B cell (primary cell): ENCODE data around the gene NUBP1. TPM values are rescaled to one million over a fixed set of nuclear protein-coding genes. Genes with fewer than 3 reads are reported as not detected.

Experiments
- ATAC-seq: fragments of 200-7000 bp; cut with Tn5 transposase; one replicate; pipeline ENCODE4 v1.10.0; 2021; ENCODE audit warnings: low read depth, mild to moderate bottlenecking, moderate number of reproducible peaks, moderate library complexity
- CTCF ChIA-PET: fragments of 350-600 bp; sonication (Branson Sonifier 250); formaldehyde crosslinking; loops from one replicate; lab custom pipeline; 2021; ENCODE audit warnings: antibody characterized with exemption, inconsistent platforms; lab: Charles Lee
- POLR2A ChIA-PET: fragments of 350-600 bp; sonication (Branson Sonifier 250); formaldehyde crosslinking; loops from one replicate; lab custom pipeline; 2021; ENCODE audit warnings: antibody characterized with exemption; lab: Charles Lee
- DNase-seq: peaks from one replicate; pipeline ENCODE4 v3.0.0; 2013
- H2AFZ ChIP-seq: 2 replicates; pipeline ENCODE4 v1.6.1; 2012; ENCODE audit warnings: mild to moderate bottlenecking, low read depth, low read length; ENCODE audit not compliant: insufficient read depth, poor library complexity, severe bottlenecking
- H3K27ac ChIP-seq, 2 donors: 1 replicate in 1 of 2; 2 replicates in 1 of 2; pipeline ENCODE4 v1.5.1; 2012 to 2013; ENCODE audit warnings: low read length in 2 of 2, mild to moderate bottlenecking in 2 of 2, moderate library complexity in 1 of 2
- H3K27me3 ChIP-seq, 4 experiments: fragments of 200-600 bp in 1 of 4; sonication (generic) in 1 of 4; replicated peaks in 1 of 4; 1 replicate in 2 of 4; 2 replicates in 2 of 4; pipeline versions ENCODE4 v1.6.1 to v1.7.0; 2013 to 2016; ENCODE audit warnings: low read length in 3 of 4, mild to moderate bottlenecking in 2 of 4, mixed read lengths in 1 of 4, moderate library complexity in 1 of 4; ENCODE audit not compliant: insufficient read depth in 4 of 4, control insufficient read depth in 3 of 4; ENCODE audit errors: control extremely low read depth in 1 of 4
- H3K36me3 ChIP-seq, 2 experiments: replicated peaks in 1 of 2; 1 replicate in 1 of 2; 2 replicates in 1 of 2; pipeline versions ENCODE4 v1.6.1 to v1.7.1; 2013; ENCODE audit warnings: low read length in 1 of 2; ENCODE audit not compliant: insufficient read depth in 2 of 2, control insufficient read depth in 1 of 2; ENCODE audit errors: control extremely low read depth in 1 of 2, extremely low read depth in 1 of 2
- H3K4me1 ChIP-seq, 2 donors: fragments of 200-600 bp in 1 of 2; sonication (generic) in 1 of 2; 1 replicate in 1 of 2; 2 replicates in 1 of 2; pipeline versions ENCODE4 v1.5.1 to v1.6.1; 2013 to 2017; ENCODE audit warnings: low read length in 2 of 2; ENCODE audit not compliant: control insufficient read depth in 2 of 2, insufficient read depth in 2 of 2
- H3K4me2 ChIP-seq: replicated peaks from 2 replicates; pipeline ENCODE3; 2012; ENCODE audit warnings: mild to moderate bottlenecking, low read depth, low read length; ENCODE audit not compliant: poor library complexity, severe bottlenecking
- H3K4me3 ChIP-seq, 5 experiments: fragments of 200-600 bp in 1 of 5; sonication (generic) in 1 of 5; 1 replicate in 3 of 5; 2 replicates in 2 of 5; pipeline versions ENCODE4 v1.5.1 to v1.7.0; 2011 to 2016; ENCODE audit warnings: low read length in 4 of 5, mild to moderate bottlenecking in 4 of 5, low read depth in 2 of 5, control low read depth in 1 of 5, moderate library complexity in 1 of 5; ENCODE audit not compliant: insufficient read depth in 1 of 5; ENCODE audit errors: control extremely low read depth in 1 of 5, extremely low read depth in 1 of 5
- H3K79me2 ChIP-seq: fragments of 200-600 bp; sonication (generic); one replicate; pipeline ENCODE4 v1.6.0; 2016; ENCODE audit warnings: low read length; ENCODE audit not compliant: control insufficient read depth, insufficient read depth
- H3K9ac ChIP-seq: fragments of 200-600 bp; sonication (generic); 2 replicates; pipeline ENCODE4 v1.6.1; 2017; ENCODE audit warnings: mild to moderate bottlenecking, low read length, moderate library complexity
- H3K9me3 ChIP-seq, 3 donors: one replicate each; pipeline versions ENCODE4 v1.6.1 to v1.7.1; 2013; ENCODE audit warnings: low read length in 2 of 3; ENCODE audit not compliant: control insufficient read depth in 2 of 3, insufficient read depth in 1 of 3; ENCODE audit errors: control extremely low read depth in 1 of 3
- H4K20me1 ChIP-seq: 2 replicates; pipeline ENCODE4 v1.6.0; 2012; ENCODE audit warnings: mild to moderate bottlenecking, low read length; ENCODE audit not compliant: insufficient read depth, control insufficient read depth, poor library complexity, severe bottlenecking
- H3K27ac Mint-ChIP-seq: one replicate; pipeline ENCODE4 v1.8.0; 2021; ENCODE audit warnings: mixed read lengths
- H3K27me3 Mint-ChIP-seq: one replicate; pipeline ENCODE4 v1.8.0; 2021; ENCODE audit warnings: mixed read lengths
- H3K4me1 Mint-ChIP-seq: one replicate; pipeline ENCODE4 v1.8.0; 2021; ENCODE audit warnings: mixed read lengths
- H3K4me3 Mint-ChIP-seq: one replicate; pipeline ENCODE4 v1.8.0; 2021; ENCODE audit warnings: mixed read lengths
- H3K9me3 Mint-ChIP-seq: one replicate; pipeline ENCODE4 v1.8.0; 2022; ENCODE audit warnings: mixed read lengths; ENCODE audit not compliant: insufficient read depth
- EZH2 ChIP-seq: IDR thresholded peaks from 2 replicates; pipeline ENCODE4 v1.6.1; 2012; ENCODE audit warnings: borderline replicate concordance, low read depth, mild to moderate bottlenecking, moderate library complexity, low read length; ENCODE audit not compliant: insufficient read depth, poor library complexity, severe bottlenecking
- WGBS: methylation state at CpG from one replicate; pipeline ENCODE4 v1.1.5; 2013; ENCODE audit warnings: missing lambda C conversion rate; ENCODE audit not compliant: insufficient coverage; 5-methylcytosine and 5-hydroxymethylcytosine counted together
- intact Hi-C: fragments of 100-400 bp; cut with micrococcal nuclease; formaldehyde crosslinking; loops from one replicate; pipeline ENCODE4 v1.10.0; 2022
- polyA plus RNA-seq: library from polyadenylated mRNA; depleted of rRNA; stranded (reverse); fragments of >200 nt; gene quantifications from 2 replicates; pipeline ENCODE4 v1.2.3, GENCODE V29; 2012
- total RNA-seq, 2 donors: library from RNA; stranded (reverse); fragments of 120-200 nt in 1 of 2; gene quantifications; 1 replicate in 1 of 2; 2 replicates in 1 of 2; pipeline versions ENCODE4 v1.2.3 to v1.2.4, GENCODE V29; 2013 to 2022
- TF ChIP-seq, protein P1 (sequence below): fragments of 200-600 bp; IDR thresholded peaks from one replicate; pipeline ENCODE4 v1.8.0; 2022; ENCODE audit warnings: antibody characterized with exemption, mild to moderate bottlenecking

NUBP1 gene
- total and polyA plus RNA-seq, 2 donors (not counting 1 experiment from before 2014, with no cell fraction given) = 47.3 to 67.3 TPM

DNA sequence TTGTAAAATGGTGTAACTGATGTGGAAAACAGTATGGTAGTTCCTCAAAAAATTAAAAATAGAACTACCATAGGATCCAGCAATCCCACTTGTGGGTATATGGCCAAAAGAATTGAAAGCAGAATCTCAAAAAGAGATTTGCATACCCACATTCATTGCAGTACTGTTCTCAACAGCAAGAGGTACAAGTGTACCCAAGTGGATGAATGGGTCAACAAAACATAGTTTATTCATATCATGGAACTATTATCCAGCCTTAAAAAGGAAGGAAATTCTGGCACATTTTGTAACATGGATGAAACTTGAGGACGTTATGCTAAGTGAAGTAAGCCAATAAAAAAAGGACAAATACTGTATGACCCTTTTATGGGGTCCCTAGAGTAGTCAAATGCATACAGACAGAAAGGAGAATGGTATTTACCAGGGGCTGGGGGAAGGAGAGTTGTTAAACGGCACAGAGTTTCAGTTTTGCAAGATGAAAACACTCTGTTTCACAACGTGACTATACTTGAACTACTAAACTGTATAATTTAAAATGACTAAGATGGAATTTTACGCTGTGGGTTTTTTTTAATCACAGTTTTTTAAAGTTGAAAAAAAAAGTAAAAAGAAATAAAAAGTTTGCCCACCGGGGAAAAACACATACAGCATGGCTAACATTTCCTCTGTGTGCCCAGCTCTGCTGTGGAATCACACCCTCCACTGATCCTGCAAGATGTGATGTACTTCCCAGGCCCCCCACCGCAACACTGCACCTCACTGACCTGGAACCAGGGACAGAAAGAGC lies 68.9 kb downstream of the NUBP1 start:
- ChIA-PET POLR2A (no interaction called here), CTCF (no interaction called here)
- no peak overlapping the region for H3K4me3 ChIP-seq
- DNase-seq (no peak), ATAC-seq (peak; percentile 53)
- Mint-ChIP-seq H3K4me1 (peaks cover 58% of the 10 kb centered on the region), H3K4me3 (peak overlapping the region; percentile 66), H3K27ac (peak overlapping the region; percentile 59), H3K27me3 (peaks cover under 1% of the 10 kb centered on the region), H3K9me3 (no peaks in the 10 kb centered on the region)
- peaks cover 12 to 32% of the 10 kb centered on the region in 2 donors for H3K4me1 ChIP-seq
- H3K9ac ChIP-seq = no peak overlapping the region
- peak overlapping the region; percentile 14 for H3K4me2 ChIP-seq
- H3K27me3 ChIP-seq = no peaks in the 10 kb centered on the region
- intact Hi-C loops = loop anchor here (2.0 kb wide), 1 partner anchor 54 kb away; no protein-coding TSS in a partner anchor
- TF ChIP-seq, protein P1, sequence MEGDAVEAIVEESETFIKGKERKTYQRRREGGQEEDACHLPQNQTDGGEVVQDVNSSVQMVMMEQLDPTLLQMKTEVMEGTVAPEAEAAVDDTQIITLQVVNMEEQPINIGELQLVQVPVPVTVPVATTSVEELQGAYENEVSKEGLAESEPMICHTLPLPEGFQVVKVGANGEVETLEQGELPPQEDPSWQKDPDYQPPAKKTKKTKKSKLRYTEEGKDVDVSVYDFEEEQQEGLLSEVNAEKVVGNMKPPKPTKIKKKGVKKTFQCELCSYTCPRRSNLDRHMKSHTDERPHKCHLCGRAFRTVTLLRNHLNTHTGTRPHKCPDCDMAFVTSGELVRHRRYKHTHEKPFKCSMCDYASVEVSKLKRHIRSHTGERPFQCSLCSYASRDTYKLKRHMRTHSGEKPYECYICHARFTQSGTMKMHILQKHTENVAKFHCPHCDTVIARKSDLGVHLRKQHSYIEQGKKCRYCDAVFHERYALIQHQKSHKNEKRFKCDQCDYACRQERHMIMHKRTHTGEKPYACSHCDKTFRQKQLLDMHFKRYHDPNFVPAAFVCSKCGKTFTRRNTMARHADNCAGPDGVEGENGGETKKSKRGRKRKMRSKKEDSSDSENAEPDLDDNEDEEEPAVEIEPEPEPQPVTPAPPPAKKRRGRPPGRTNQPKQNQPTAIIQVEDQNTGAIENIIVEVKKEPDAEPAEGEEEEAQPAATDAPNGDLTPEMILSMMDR = no peak
- TF ChIP-seq EZH2 = no peak
- no peak overlapping the region for H3K27ac ChIP-seq
- no peak overlapping the region for H2AFZ ChIP-seq
- H4K20me1 ChIP-seq = no peaks in the 10 kb centered on the region
- H3K9me3 ChIP-seq = peaks cover 0 to 7% (median 0%) of the 10 kb centered on the region in 3 donors
- H3K79me2 ChIP-seq = peaks cover 4% of the 10 kb centered on the region
- no peaks in the 10 kb centered on the region for H3K36me3 ChIP-seq
- WGBS = 25% methylated on average over 1 of the region's 6 CpGs

DNA sequence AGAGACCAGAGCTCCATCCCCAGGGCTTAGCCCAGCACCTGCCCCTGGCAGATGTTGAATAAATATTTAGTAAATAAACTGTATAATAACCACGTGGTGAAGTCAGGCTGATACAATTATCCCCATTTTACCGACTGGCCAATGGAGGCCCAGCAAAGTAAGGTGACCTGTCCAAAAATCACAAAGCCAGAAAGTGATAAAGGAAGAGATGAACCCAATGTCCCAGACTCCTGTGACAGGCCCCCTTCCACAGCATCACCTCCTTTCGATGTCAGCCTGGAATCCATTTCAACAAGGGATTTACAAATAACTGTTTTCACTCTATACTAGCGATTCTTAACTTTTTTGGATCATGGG lies 69.4 kb downstream of the NUBP1 start:
- peaks cover 4% of the 10 kb centered on the region for H3K27me3 Mint-ChIP-seq
- Histone ChIP-seq H3K4me1 (peaks cover 12 to 26% of the 10 kb centered on the region in 2 donors), H3K79me2 (peaks cover 4% of the 10 kb centered on the region), H3K9ac (no peak overlapping the region), H3K4me3 (no peak overlapping the region), H2AFZ (no peak overlapping the region), H3K9me3 (peaks cover 0 to 7% (median 0%) of the 10 kb centered on the region in 3 donors), H3K27ac (no peak overlapping the region), H3K4me2 (peak overlapping the region; percentile 14), H4K20me1 (no peaks in the 10 kb centered on the region), H3K36me3 (no peaks in the 10 kb centered on the region), H3K27me3 (no peaks in the 10 kb centered on the region)
- TF ChIP-seq, protein P1 = no peak
- no peak for TF ChIP-seq EZH2
- ATAC-seq (no peak), DNase-seq (no peak)
- ChIA-PET POLR2A (no interaction called here), CTCF (no interaction called here)
- peaks cover 56% of the 10 kb centered on the region for H3K4me1 Mint-ChIP-seq
- WGBS = no CpG with 5 or more reads among the region's 4 CpGs
- H3K27ac Mint-ChIP-seq = peak overlapping the region; percentile 59
- no peaks in the 10 kb centered on the region for H3K9me3 Mint-ChIP-seq
- H3K4me3 Mint-ChIP-seq = no peak overlapping the region
- intact Hi-C loops = loop anchor here (2.0 kb wide), 1 partner anchor 54 kb away; no protein-coding TSS in a partner anchor
